ENCODE measurements around the gene MRGPRX3. TPM values are rescaled to one million over a fixed set of nuclear protein-coding genes. Genes with fewer than 3 reads are reported as not detected.
"Not testable (repeated sequence)": the region's sequence is repeated elsewhere in the genome, so short reads cannot be mapped to it uniquely, and the experiment has no call there.

MRGPRX3 gene
- total RNA-seq, 2 experiments from 2014 or later = not detected

- H3K36me3 Mint-ChIP-seq (ENCODE audit: low read depth) = peaks cover 7% of the 10 kb centered on the region
- intact Hi-C loops (cut with micrococcal nuclease) = loop anchor here (5.0 kb wide), 1 partner anchor 96 kb away; the partner anchor contains the start of gene SERGEF
Observed at GRCh38 chr11:18108254-18108653, 24.1 kb upstream of the MRGPRX3 start.

DNA sequence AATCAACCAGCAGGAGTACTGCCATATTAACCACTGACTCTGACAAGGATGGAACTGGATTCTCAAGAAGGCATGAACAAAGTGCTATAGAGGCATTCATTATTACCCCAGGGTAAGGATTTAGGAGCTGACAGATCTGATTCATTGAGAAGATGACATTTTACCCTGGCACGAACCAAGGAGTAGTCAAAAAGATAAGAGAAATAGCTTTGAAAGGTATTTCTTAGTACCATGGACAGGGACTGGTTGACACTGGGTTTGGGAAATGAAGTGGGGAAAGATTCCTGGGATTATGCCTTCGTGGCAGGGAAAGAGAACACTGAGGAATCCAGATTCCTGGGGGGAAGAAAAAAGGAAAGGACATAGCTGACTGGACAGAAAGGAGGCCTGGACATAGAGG lies 21.4 kb upstream of the MRGPRX3 start:
- intact Hi-C loops (cut with micrococcal nuclease) = no loop called here
- CTCF ChIA-PET = interaction anchor here (1.0 to 1.8 kb wide), 4 partner anchors 93 to 654 kb away, joined by 3 to 10 read pairs (median 4); partner anchors contain the start of gene TSG101
- H3K4me1 Mint-ChIP-seq (ENCODE audit: low read depth) = peaks cover 8% of the 10 kb centered on the region

More at GRCh38 chr11:18108254-18108653, 24.1 kb upstream of the MRGPRX3 start:
- H3K27me3 Mint-ChIP-seq = peaks cover 5% of the 10 kb centered on the region
- peaks cover 24% of the 10 kb centered on the region for H3K4me1 Mint-ChIP-seq (ENCODE audit: low read depth)
- DNase-seq (no peak), ATAC-seq (no peak)
- TF ChIP-seq, protein P1, sequence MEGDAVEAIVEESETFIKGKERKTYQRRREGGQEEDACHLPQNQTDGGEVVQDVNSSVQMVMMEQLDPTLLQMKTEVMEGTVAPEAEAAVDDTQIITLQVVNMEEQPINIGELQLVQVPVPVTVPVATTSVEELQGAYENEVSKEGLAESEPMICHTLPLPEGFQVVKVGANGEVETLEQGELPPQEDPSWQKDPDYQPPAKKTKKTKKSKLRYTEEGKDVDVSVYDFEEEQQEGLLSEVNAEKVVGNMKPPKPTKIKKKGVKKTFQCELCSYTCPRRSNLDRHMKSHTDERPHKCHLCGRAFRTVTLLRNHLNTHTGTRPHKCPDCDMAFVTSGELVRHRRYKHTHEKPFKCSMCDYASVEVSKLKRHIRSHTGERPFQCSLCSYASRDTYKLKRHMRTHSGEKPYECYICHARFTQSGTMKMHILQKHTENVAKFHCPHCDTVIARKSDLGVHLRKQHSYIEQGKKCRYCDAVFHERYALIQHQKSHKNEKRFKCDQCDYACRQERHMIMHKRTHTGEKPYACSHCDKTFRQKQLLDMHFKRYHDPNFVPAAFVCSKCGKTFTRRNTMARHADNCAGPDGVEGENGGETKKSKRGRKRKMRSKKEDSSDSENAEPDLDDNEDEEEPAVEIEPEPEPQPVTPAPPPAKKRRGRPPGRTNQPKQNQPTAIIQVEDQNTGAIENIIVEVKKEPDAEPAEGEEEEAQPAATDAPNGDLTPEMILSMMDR (IDR thresholded peaks at IDR 0.05) = no peak
- H3K9me3 Mint-ChIP-seq = no peaks in the 10 kb centered on the region
- ChIA-PET CTCF (interaction anchor here (1.0 kb wide), 1 partner anchor 120 kb away, joined by 3 read pairs; no protein-coding TSS in a partner anchor), POLR2A (no interaction called here)
- H3K27ac Mint-ChIP-seq = no peak overlapping the region
- H3K4me3 Mint-ChIP-seq = no peak overlapping the region

DNA sequence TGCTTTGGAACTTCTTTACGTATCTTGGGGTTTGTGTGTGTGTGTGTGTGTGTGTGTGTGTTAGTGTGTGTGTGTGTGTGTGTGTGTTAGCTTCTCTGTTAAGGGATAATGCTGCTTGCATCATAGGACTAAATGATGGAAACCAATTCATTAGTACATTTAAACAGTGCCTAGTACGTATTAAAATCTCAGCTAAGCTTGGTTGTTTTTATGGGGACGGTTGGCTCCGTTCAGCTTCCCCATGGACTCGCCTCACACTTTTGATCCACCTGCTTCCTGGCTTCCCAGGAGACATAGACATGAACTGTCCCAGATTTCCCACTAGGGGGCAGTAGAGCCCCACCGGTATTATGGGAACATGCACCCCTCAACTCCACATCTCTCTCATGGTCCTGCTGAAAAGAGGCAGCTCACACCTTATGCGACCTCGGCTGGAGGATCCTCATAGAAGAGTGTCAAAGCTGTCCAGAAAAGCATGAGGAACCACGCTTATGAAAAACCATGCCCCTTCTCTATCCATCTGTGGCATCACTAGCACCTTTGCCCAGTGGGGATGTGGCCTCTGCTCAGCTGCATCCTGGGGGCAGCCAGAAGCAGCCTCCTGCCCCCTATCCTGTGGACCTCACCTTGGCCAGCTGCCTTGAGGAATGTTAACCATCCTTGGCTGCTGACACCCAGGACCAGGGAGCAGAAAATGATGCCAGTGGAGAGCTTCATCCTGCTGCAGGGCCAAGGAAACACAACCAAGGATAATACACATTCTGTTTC lies 16.8 kb upstream of the MRGPRX3 start:
- no peak overlapping the region for H3K4me3 Mint-ChIP-seq
- no peaks in the 10 kb centered on the region for H3K4me1 Mint-ChIP-seq (ENCODE audit: low read depth)
- H3K9me3 Mint-ChIP-seq = no peaks in the 10 kb centered on the region
- POLR2A ChIA-PET = interaction anchor here (0.6 to 1.7 kb wide), 2 partner anchors 9 to 197 kb away, joined by 3 to 7 read pairs; partner anchors contain the start of gene SAAL1
- intact Hi-C loops (cut with micrococcal nuclease) = loop anchor here (2.0 kb wide), 1 partner anchor 87 kb away; no protein-coding TSS in a partner anchor
- H3K36me3 Mint-ChIP-seq (ENCODE audit: low read depth) = no peaks in the 10 kb centered on the region
- H3K27ac Mint-ChIP-seq = no peak overlapping the region
- CTCF ChIA-PET = interaction anchor here (0.6 to 4.1 kb wide), 67 partner anchors 9 to 687 kb away, joined by 3 to 41 read pairs (median 4); partner anchors contain the start of genes GTF2H1, HPS5, MRGPRX3 and SAAL1
- peaks cover 7% of the 10 kb centered on the region for H3K27me3 Mint-ChIP-seq
- ATAC-seq = peak; percentile 91
- TF ChIP-seq, protein P1 (IDR thresholded peaks at IDR 0.05) = peak; percentile 84
- peak; percentile 72 for DNase-seq

More for the DNA sequence above, 21.4 kb upstream of the MRGPRX3 start:
- Mint-ChIP-seq H3K27ac (no peak overlapping the region), H3K36me3 (ENCODE audit: low read depth) (no peaks in the 10 kb centered on the region), H3K27me3 (peaks cover 7% of the 10 kb centered on the region), H3K4me3 (no peak overlapping the region), H3K9me3 (no peaks in the 10 kb centered on the region)
- ATAC-seq (no peak), DNase-seq (no peak)
- POLR2A ChIA-PET = interaction anchor here (1.1 kb wide), 1 partner anchor 26 kb away, joined by 3 read pairs; no protein-coding TSS in a partner anchor
- TF ChIP-seq, protein P1 (IDR thresholded peaks at IDR 0.05) = no peak

- H3K36me3 Mint-ChIP-seq (ENCODE audit: low read depth); intact Hi-C loops (cut with micrococcal nuclease); H3K27me3 Mint-ChIP-seq: not testable (repeated sequence)
Observed at GRCh38 chr11:18121331-18121828, 11.0 kb upstream of the MRGPRX3 start.

GRCh38 chr11:18131115-18131514 lies 1.3 kb upstream of the MRGPRX3 start:
- intact Hi-C loops (cut with micrococcal nuclease); POLR2A ChIA-PET: not testable (repeated sequence)

More at GRCh38 chr11:18121331-18121828, 11.0 kb upstream of the MRGPRX3 start:
- DNase-seq; H3K4me3 Mint-ChIP-seq; H3K9me3 Mint-ChIP-seq; H3K4me1 Mint-ChIP-seq (ENCODE audit: low read depth); POLR2A ChIA-PET; H3K27ac Mint-ChIP-seq; CTCF ChIA-PET; ATAC-seq: not testable (repeated sequence)

More at GRCh38 chr11:18131115-18131514, 1.3 kb upstream of the MRGPRX3 start:
- H3K27me3 Mint-ChIP-seq = peaks cover 27% of the 10 kb centered on the region
- H3K4me3 Mint-ChIP-seq; ATAC-seq; DNase-seq; H3K4me1 Mint-ChIP-seq (ENCODE audit: low read depth); H3K27ac Mint-ChIP-seq; CTCF ChIA-PET; H3K36me3 Mint-ChIP-seq (ENCODE audit: low read depth); H3K9me3 Mint-ChIP-seq: not testable (repeated sequence)
